CD14-positive monocyte (primary cell): Measurements from ENCODE around the gene GSTA3. TPM values are rescaled to one million over a fixed set of nuclear protein-coding genes. Genes with fewer than 3 reads are reported as not detected.

ENCODE experiments used
- DNase-seq, 3 donors: peaks; one replicate each; pipeline ENCODE4 v3.0.0-alpha.2; 2011 to 2022
- H2AFZ ChIP-seq: 2 replicates; pipeline ENCODE4 v1.6.0; 2012; ENCODE audit warnings: mild to moderate bottlenecking, low read depth, low read length, inconsistent platforms; ENCODE audit not compliant: insufficient read depth, poor library complexity, severe bottlenecking
- H3K27ac ChIP-seq, 2 donors: 1 replicate in 1 of 2; 2 replicates in 1 of 2; pipeline ENCODE4 v1.5.1; 2012 to 2013; ENCODE audit warnings: low read length in 2 of 2, control low read depth in 1 of 2, inconsistent platforms in 1 of 2, low read depth in 1 of 2, mild to moderate bottlenecking in 1 of 2
- H3K27me3 ChIP-seq, 2 donors: one replicate each; pipeline versions ENCODE4 v1.6.0 to v1.6.1; 2011 to 2013; ENCODE audit warnings: low read length in 2 of 2; ENCODE audit not compliant: control insufficient read depth in 2 of 2, insufficient read depth in 2 of 2
- H3K36me3 ChIP-seq, 2 donors: replicated peaks in 1 of 2; 1 replicate in 1 of 2; 2 replicates in 1 of 2; pipeline versions ENCODE4 v1.5.1 to v1.6.1; 2012 to 2013; ENCODE audit warnings: low read length in 2 of 2, control low read depth in 1 of 2, inconsistent platforms in 1 of 2, mild to moderate bottlenecking in 1 of 2; ENCODE audit not compliant: insufficient read depth in 2 of 2, control insufficient read depth in 1 of 2
- H3K4me1 ChIP-seq, 2 donors: 1 replicate in 1 of 2; 2 replicates in 1 of 2; pipeline versions ENCODE4 v1.5.1 to v1.6.1; 2012 to 2013; ENCODE audit warnings: low read length in 2 of 2, control low read depth in 1 of 2, inconsistent platforms in 1 of 2, mild to moderate bottlenecking in 1 of 2, moderate library complexity in 1 of 2; ENCODE audit not compliant: insufficient read depth in 2 of 2, control insufficient read depth in 1 of 2
- H3K4me2 ChIP-seq: replicated peaks from 2 replicates; pipeline ENCODE3; 2012; ENCODE audit warnings: low read length, moderate library complexity, mild to moderate bottlenecking; ENCODE audit not compliant: poor library complexity, severe bottlenecking; ENCODE audit errors: extremely low read depth
- H3K4me3 ChIP-seq, 3 experiments: fragments of 200-600 bp in 1 of 3; sonication (generic) in 1 of 3; replicated peaks in 1 of 3; 1 replicate in 2 of 3; 2 replicates in 1 of 3; pipeline ENCODE4 v1.5.1; 2011 to 2013; ENCODE audit warnings: low read length in 3 of 3, mild to moderate bottlenecking in 3 of 3, control low read depth in 2 of 3, low read depth in 2 of 3, inconsistent platforms in 1 of 3, moderate library complexity in 1 of 3
- H3K79me2 ChIP-seq: 2 replicates; pipeline ENCODE4 v1.6.0; 2012; ENCODE audit warnings: mild to moderate bottlenecking, control low read depth, inconsistent platforms, low read length, moderate library complexity; ENCODE audit not compliant: insufficient read depth
- H3K9ac ChIP-seq: 2 replicates; pipeline ENCODE4 v1.6.0; 2017; ENCODE audit warnings: low read length, mild to moderate bottlenecking; ENCODE audit not compliant: insufficient read depth, poor library complexity, severe bottlenecking
- H3K9me3 ChIP-seq, 2 donors: replicated peaks in 1 of 2; 1 replicate in 1 of 2; 2 replicates in 1 of 2; pipeline versions ENCODE4 v1.5.1 to v1.6.1; 2012 to 2013; ENCODE audit warnings: low read length in 2 of 2, control low read depth in 1 of 2; ENCODE audit not compliant: control insufficient read depth in 1 of 2, insufficient read depth in 1 of 2
- H4K20me1 ChIP-seq: 2 replicates; pipeline ENCODE4 v1.6.0; 2012; ENCODE audit warnings: mild to moderate bottlenecking, low read length, control low read depth, moderate library complexity; ENCODE audit not compliant: insufficient read depth
- H3K27ac Mint-ChIP-seq, 7 donors: one replicate each; pipeline ENCODE4 v1.8.0; 2020; ENCODE audit warnings: mild to moderate bottlenecking in 7 of 7, mixed read lengths in 7 of 7, moderate library complexity in 6 of 7, inconsistent platforms in 2 of 7
- H3K27me3 Mint-ChIP-seq, 3 donors: one replicate each; pipeline ENCODE4 v1.8.0; 2021 to 2022; ENCODE audit warnings: low read depth in 3 of 3, mild to moderate bottlenecking in 3 of 3, mixed read lengths in 3 of 3, moderate library complexity in 3 of 3, inconsistent platforms in 1 of 3
- H3K36me3 Mint-ChIP-seq, 2 donors: one replicate each; pipeline ENCODE4 v1.8.0; 2020; ENCODE audit warnings: mixed read lengths in 2 of 2, inconsistent platforms in 1 of 2, mild to moderate bottlenecking in 1 of 2
- H3K4me1 Mint-ChIP-seq: one replicate; pipeline ENCODE4 v1.8.0; 2020; ENCODE audit warnings: mild to moderate bottlenecking, mixed read lengths
- H3K4me3 Mint-ChIP-seq, 2 donors: one replicate each; pipeline ENCODE4 v1.8.0; 2020; ENCODE audit warnings: mild to moderate bottlenecking in 2 of 2, mixed read lengths in 2 of 2, moderate library complexity in 1 of 2
- H3K9me3 Mint-ChIP-seq, 7 donors: one replicate each; pipeline ENCODE4 v1.8.0; 2020 to 2022; ENCODE audit warnings: mixed read lengths in 7 of 7, mild to moderate bottlenecking in 6 of 7, moderate library complexity in 6 of 7, inconsistent platforms in 2 of 7
- WGBS: methylation state at CpG from one replicate; pipeline ENCODE4 v1.1.5; 2013; ENCODE audit warnings: missing lambda C conversion rate; ENCODE audit not compliant: insufficient coverage; 5-methylcytosine and 5-hydroxymethylcytosine counted together
- intact Hi-C, 2 donors: fragments of 100-400 bp; cut with micrococcal nuclease; formaldehyde crosslinking; loops; one replicate each; pipeline versions ENCODE4 v1.15.0 to v1.15.1; 2023
- polyA plus RNA-seq, 3 donors: library from polyadenylated mRNA; depleted of rRNA in 1 of 3; unstranded in 2 of 3; stranded (reverse) in 1 of 3; fragments of 300-500 nt in 2 of 3; fragments of >200 nt in 1 of 3; fragmentation: Illumina TruSeq in 2 of 3; gene quantifications; 1 replicate in 2 of 3; 2 replicates in 1 of 3; pipeline ENCODE4 v1.2.3, GENCODE V29; 2012 to 2021
- TF ChIP-seq, protein P1 (sequence below): fragments of 200-600 bp; IDR thresholded peaks from one replicate; pipeline ENCODE4 v1.8.0; 2022; ENCODE audit warnings: antibody characterized with exemption, mild to moderate bottlenecking

Gene GSTA3
- polyA plus RNA-seq, 3 donors, result not detected

DNA sequence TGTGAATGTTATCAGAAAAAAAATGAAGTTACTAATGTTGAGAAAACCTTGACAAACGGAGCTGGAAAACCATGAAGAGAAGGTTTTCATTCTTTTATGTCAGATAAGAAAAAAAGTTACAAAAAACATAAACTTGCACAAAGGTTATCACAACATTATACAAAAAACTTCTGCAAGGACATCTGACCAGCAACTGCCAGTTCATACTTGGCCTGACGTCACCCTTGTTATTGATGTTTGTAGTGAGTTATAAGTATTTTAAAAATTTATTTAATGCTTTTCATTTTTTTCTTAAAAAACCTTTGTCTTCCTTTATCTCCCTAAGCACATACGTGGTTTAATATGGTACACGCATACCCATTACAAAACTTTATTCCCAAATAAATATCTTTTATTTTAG, 16.3 kb downstream of the GSTA3 start:
- Histone ChIP-seq H3K79me2 (no peaks in the 10 kb centered on the region), H3K9me3 (peaks cover 0 to 7% of the 10 kb centered on the region in 2 donors), H3K4me1 (no peaks in the 10 kb centered on the region), H3K9ac (no peak overlapping the region), H3K4me3 (no peak overlapping the region), H2AFZ (no peak overlapping the region), H3K27me3 (no peaks in the 10 kb centered on the region), H3K27ac (no peak overlapping the region), H3K36me3 (no peaks in the 10 kb centered on the region), H4K20me1 (no peaks in the 10 kb centered on the region), H3K4me2 (no peak overlapping the region)
- Mint-ChIP-seq H3K27me3 (peaks cover 2 to 6% (median 4%) of the 10 kb centered on the region in 3 donors), H3K27ac (no peak overlapping the region), H3K4me1 (no peaks in the 10 kb centered on the region), H3K36me3 (no peaks in the 10 kb centered on the region), H3K4me3 (no peak overlapping the region), H3K9me3 (peaks cover 7 to 24% (median 13%) of the 10 kb centered on the region in 7 donors)
- intact Hi-C loops, result no loop called here
- no peak for DNase-seq
- no CpG with 5 or more reads among the region's 4 CpGs for WGBS
- TF ChIP-seq, protein P1, sequence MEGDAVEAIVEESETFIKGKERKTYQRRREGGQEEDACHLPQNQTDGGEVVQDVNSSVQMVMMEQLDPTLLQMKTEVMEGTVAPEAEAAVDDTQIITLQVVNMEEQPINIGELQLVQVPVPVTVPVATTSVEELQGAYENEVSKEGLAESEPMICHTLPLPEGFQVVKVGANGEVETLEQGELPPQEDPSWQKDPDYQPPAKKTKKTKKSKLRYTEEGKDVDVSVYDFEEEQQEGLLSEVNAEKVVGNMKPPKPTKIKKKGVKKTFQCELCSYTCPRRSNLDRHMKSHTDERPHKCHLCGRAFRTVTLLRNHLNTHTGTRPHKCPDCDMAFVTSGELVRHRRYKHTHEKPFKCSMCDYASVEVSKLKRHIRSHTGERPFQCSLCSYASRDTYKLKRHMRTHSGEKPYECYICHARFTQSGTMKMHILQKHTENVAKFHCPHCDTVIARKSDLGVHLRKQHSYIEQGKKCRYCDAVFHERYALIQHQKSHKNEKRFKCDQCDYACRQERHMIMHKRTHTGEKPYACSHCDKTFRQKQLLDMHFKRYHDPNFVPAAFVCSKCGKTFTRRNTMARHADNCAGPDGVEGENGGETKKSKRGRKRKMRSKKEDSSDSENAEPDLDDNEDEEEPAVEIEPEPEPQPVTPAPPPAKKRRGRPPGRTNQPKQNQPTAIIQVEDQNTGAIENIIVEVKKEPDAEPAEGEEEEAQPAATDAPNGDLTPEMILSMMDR, result no peak

DNA sequence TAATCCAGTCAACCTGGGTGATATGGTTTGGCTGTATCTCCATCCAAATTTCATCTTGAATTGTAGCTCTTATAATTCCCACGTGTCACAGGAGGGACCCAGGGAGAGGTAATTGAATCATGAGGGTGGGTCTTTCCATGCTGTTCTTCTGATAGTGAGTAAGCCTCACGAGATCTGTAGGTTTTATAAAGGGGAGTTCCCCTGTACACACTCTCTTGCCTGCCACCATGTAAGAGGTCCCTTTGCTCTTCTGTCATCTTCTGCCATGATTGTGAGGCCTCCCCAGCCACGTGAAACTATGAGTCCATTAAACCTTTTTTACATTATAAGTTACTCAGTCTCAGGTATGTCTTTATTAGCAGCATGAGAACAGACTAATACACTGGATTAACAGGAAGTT, 19.5 kb downstream of the GSTA3 start:
- Histone ChIP-seq H3K79me2 (no peaks in the 10 kb centered on the region), H3K9ac (no peak overlapping the region), H3K4me3 (no peak overlapping the region), H3K9me3 (no peaks in the 10 kb centered on the region), H2AFZ (no peak overlapping the region), H3K4me1 (no peaks in the 10 kb centered on the region), H3K4me2 (no peak overlapping the region), H3K27me3 (no peaks in the 10 kb centered on the region), H3K27ac (no peak overlapping the region), H4K20me1 (no peaks in the 10 kb centered on the region), H3K36me3 (no peaks in the 10 kb centered on the region)
- Mint-ChIP-seq H3K36me3 (no peaks in the 10 kb centered on the region), H3K9me3 (peaks cover 0 to 9% (median 2%) of the 10 kb centered on the region in 7 donors), H3K27me3 (peaks cover 2 to 6% (median 4%) of the 10 kb centered on the region in 3 donors), H3K27ac (no peak overlapping the region), H3K4me1 (no peaks in the 10 kb centered on the region), H3K4me3 (no peak overlapping the region)
- TF ChIP-seq, protein P1, result no peak
- no CpG with 5 or more reads among the region's 3 CpGs for WGBS
- DNase-seq, result no peak
- intact Hi-C loops, result no loop called here
